ENCODE data around the gene TFR2. TPM values are rescaled to one million over a fixed set of nuclear protein-coding genes. Genes with fewer than 3 reads are reported as not detected.
A peak's percentile ranks its signal among the peaks of the same experiment; 100 is the strongest.

Gene TFR2
- total and polyA plus RNA-seq, 8 donors, result 1.2 to 11.6 (median 3.2) TPM; not detected in 1

DNA sequence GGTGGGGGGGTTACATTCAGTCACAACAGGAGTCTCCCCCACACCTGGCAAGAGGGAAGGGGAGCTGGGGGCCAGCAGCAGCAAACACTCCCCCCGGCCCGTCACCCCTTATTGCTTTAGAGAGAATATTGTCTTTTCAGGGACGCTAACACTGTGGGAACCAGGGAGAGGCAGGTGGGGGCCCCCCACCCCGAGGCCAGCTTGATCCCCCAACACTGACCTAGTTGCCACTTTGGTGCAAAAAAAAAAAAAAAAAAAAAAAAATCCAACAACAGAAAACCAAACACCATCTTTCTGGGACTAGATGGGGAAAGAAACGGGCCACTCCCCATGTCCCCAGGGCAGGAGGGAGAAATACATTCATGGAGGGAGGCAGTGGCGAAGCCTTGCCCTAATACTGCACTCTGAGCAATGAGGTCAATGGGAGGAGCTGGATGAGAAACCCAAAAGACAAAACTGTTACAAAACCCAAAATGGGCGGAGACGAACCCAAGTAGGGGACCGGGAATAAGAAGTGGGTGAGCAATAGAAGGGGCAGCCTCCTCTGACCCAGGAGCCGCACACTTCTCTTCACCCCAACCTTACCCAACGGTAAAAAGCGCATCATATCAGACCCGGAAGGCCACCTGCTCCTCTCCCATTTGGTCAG is 38.7 kb upstream of the TFR2 start:
- no peaks in the 10 kb centered on the region for H3K9me3 ChIP-seq
- no peak overlapping the region for H3K4me3 ChIP-seq
- H3K27me3 ChIP-seq, result no peaks in the 10 kb centered on the region
- intact Hi-C loops (cut with DNase I; ENCODE audit: low total_unique reads), result loop anchor here (10.0 kb wide), 1 partner anchor 205 kb away; the partner anchor contains the start of gene TSC22D4
- peaks cover 9 to 51% (median 39%) of the 10 kb centered on the region in 4 donors for H3K4me1 ChIP-seq
- peak in 2 of 3 donors; percentile 4 to 18 for TF ChIP-seq POLR2AphosphoS5 (IDR thresholded peaks at IDR 0.05)
- TF ChIP-seq, protein P1, sequence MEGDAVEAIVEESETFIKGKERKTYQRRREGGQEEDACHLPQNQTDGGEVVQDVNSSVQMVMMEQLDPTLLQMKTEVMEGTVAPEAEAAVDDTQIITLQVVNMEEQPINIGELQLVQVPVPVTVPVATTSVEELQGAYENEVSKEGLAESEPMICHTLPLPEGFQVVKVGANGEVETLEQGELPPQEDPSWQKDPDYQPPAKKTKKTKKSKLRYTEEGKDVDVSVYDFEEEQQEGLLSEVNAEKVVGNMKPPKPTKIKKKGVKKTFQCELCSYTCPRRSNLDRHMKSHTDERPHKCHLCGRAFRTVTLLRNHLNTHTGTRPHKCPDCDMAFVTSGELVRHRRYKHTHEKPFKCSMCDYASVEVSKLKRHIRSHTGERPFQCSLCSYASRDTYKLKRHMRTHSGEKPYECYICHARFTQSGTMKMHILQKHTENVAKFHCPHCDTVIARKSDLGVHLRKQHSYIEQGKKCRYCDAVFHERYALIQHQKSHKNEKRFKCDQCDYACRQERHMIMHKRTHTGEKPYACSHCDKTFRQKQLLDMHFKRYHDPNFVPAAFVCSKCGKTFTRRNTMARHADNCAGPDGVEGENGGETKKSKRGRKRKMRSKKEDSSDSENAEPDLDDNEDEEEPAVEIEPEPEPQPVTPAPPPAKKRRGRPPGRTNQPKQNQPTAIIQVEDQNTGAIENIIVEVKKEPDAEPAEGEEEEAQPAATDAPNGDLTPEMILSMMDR (IDR thresholded peaks at IDR 0.05), result no peak
- DNase-seq, result peak in 1 of 2 donors; percentile 28
- peaks cover 65 to 88% (median 86%) of the 10 kb centered on the region in 4 donors for H3K36me3 ChIP-seq
- 60 to 76% (median 70%) methylated on average over 13 of the region's 13 CpGs for WGBS, 5 donors
- peak overlapping the region in 4 of 5 donors; percentile 49 to 75 (median 68) for H3K27ac ChIP-seq

DNA sequence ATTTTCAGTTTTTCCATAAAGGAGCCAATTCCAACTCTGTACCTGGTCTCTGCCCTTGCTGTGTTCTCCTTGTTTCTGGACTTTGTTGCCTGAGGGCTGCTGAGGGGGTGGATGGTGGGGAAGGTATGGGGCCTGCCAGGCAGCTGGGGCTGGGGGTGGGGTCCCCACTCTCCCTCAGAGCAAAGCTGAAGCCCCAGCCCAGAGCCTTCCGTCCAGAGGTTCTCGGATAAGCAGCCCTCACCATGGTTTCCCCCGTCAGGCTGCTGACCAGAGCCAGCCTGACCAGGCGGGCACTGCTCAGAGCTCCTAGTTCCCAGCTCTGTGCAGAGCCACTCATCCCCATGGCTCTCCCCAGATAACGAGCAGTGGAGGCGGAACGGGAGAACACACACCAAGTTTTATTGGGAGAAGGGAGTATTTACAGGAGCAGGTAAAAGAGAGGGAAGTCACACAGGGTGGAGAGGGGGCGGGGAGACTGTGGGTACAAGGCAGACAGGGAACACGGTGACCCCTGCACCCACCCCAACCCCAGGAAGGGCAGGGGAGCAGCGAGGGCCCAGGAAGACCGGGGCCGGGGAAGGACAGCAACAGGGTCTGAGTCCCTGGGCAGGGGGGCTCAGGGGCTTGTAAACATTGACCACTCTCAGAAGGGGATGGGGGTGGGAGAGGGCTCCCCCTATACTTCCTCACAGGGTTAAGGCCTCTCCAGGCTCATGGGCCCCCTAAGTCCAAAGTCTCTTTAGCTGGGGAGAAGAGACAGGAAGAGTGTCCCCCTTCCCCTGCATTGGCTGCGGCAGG is 38.0 kb upstream of the TFR2 start:
- peaks cover 58 to 81% (median 78%) of the 10 kb centered on the region in 4 donors for H3K36me3 ChIP-seq
- no peaks in the 10 kb centered on the region for H3K9me3 ChIP-seq
- H3K27me3 ChIP-seq, result no peaks in the 10 kb centered on the region
- peaks cover 9 to 51% (median 41%) of the 10 kb centered on the region in 4 donors for H3K4me1 ChIP-seq
- TF ChIP-seq POLR2AphosphoS5 (IDR thresholded peaks at IDR 0.05) (no peak), EP300 (IDR thresholded peaks at IDR 0.05) (no peak), POLR2A (IDR thresholded peaks at IDR 0.05) (no peak)
- TF ChIP-seq, protein P1 (IDR thresholded peaks at IDR 0.05), result no peak
- 57 to 74% (median 68%) methylated on average over 11 to 13 of the region's 13 CpGs for WGBS, 5 donors
- peak in 1 of 2 donors; percentile 15 for DNase-seq
- no peak overlapping the region for H3K4me3 ChIP-seq
- H3K27ac ChIP-seq, result peak overlapping the region in 3 of 5 donors; percentile 59 to 75 (median 68)
- intact Hi-C loops (cut with DNase I; ENCODE audit: low total_unique reads), result loop anchor here (10.0 kb wide), 1 partner anchor 205 kb away; the partner anchor contains the start of gene TSC22D4

DNA sequence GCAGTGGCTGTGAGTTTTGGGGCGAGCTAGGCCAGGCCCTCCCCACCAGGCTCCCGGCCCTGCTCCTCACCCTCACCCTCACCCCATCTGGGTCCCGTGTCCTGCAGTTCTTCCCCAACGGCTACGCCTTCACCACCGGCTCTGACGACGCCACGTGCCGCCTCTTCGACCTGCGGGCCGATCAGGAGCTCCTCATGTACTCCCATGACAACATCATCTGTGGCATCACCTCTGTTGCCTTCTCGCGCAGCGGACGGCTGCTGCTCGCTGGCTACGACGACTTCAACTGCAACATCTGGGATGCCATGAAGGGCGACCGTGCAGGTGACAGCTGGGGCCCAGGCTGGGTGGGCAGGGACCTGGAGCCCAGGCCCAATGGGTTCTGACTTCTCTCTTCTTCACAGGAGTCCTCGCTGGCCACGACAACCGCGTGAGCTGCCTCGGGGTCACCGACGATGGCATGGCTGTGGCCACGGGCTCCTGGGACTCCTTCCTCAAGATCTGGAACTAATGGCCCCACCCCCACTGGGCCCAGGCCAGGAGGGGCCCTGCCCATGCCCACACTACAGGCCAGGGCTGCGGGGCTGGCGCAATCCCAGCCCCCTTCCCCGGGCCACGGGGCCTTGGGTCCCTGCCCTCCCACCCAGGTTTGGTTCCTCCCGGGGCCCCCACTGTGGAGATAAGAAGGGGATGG is 37.1 kb upstream of the TFR2 start:
- intact Hi-C loops (cut with DNase I; ENCODE audit: low total_unique reads), result loop anchor here (10.0 kb wide), 1 partner anchor 204 kb away; the partner anchor contains the start of gene TSC22D4
- no peaks in the 10 kb centered on the region for H3K27me3 ChIP-seq
- WGBS, 5 donors, result 70 to 83% (median 73%) methylated on average over 24 to 35 of the region's 35 CpGs
- peaks cover 49 to 72% (median 69%) of the 10 kb centered on the region in 4 donors for H3K36me3 ChIP-seq
- peak overlapping the region in 3 of 5 donors; percentile 59 to 75 (median 68) for H3K27ac ChIP-seq
- peaks cover 9 to 51% (median 41%) of the 10 kb centered on the region in 4 donors for H3K4me1 ChIP-seq
- DNase-seq, result peak in 1 of 2 donors; percentile 22
- TF ChIP-seq POLR2AphosphoS5 (IDR thresholded peaks at IDR 0.05) (no peak), POLR2A (IDR thresholded peaks at IDR 0.05) (no peak), EP300 (IDR thresholded peaks at IDR 0.05) (no peak)
- TF ChIP-seq, protein P1 (IDR thresholded peaks at IDR 0.05), result no peak
- H3K4me3 ChIP-seq, result no peak overlapping the region
- H3K9me3 ChIP-seq, result no peaks in the 10 kb centered on the region
